K562 (cell line): ENCODE results near the gene OSBPL10. TPM values are rescaled to one million over a fixed set of nuclear protein-coding genes. Genes with fewer than 3 reads are reported as not detected.

Experiments used
- ATAC-seq: fragments of 200-7000 bp; cut with Tn5 transposase; 3 replicates; pipeline ENCODE4 v1.9.1; 2020; ENCODE audit warnings: moderate library complexity
- BruUV-seq: library from RNA; stranded (reverse); fragments of 400-500 nt; replicated peaks from 2 replicates; lab custom pipeline; 2021; lab: Mats Ljungman, UMichigan
- CTCF ChIA-PET: fragments of 300-600 bp; formaldehyde crosslinking; extraction: SDS; loops from one replicate; lab custom pipeline; 2021; ENCODE audit warnings: low intra/inter-chr PET ratio; lab: Yijun Ruan, JAX
- POLR2A ChIA-PET: fragments of 300-600, 350-650 bp; sonication (Branson Sonifier 250); formaldehyde crosslinking; extraction: SDS; loops from one replicate; lab custom pipeline; 2021; ENCODE audit warnings: antibody characterized with exemption, inconsistent platforms; lab: Yijun Ruan, JAX
- DNase-seq, 4 experiments: peaks; one replicate each; pipeline versions ENCODE4 v3.0.0 to v3.0.0-alpha.2; 2011 to 2018; ENCODE audit warnings: low spot score in 3 of 4, mixed read lengths in 3 of 4; ENCODE audit errors: extremely low read depth in 1 of 4
- FAIRE-seq: peaks from 2 replicates; lab custom pipeline; 2011; peaks lifted over from hg19 to GRCh38; lab: Jason Lieb, UNC
- H2AFZ ChIP-seq: 2 replicates; pipeline ENCODE4 v1.6.0; 2011; ENCODE audit warnings: low read depth, low read length, control low read depth, inconsistent platforms
- H3K27ac ChIP-seq: fragments of 200-600 bp; 3 replicates; pipeline ENCODE4 v1.8.0; 2011; ENCODE audit warnings: low read depth, mild to moderate bottlenecking, control low read depth, inconsistent platforms, low read length, moderate library complexity, mixed read lengths; ENCODE audit errors: extremely low read depth
- H3K27me3 ChIP-seq, 2 experiments: fragments of 300-600 bp in 1 of 2; 2 replicates in 1 of 2; 3 replicates in 1 of 2; pipeline versions ENCODE4 v1.6.0 to v1.8.0; 2011; ENCODE audit warnings: inconsistent platforms in 2 of 2, low read length in 2 of 2, mild to moderate bottlenecking in 1 of 2, mixed read lengths in 1 of 2, moderate library complexity in 1 of 2; ENCODE audit not compliant: control insufficient read depth in 2 of 2, insufficient read depth in 2 of 2
- H3K36me3 ChIP-seq: fragments of 300-600 bp; 3 replicates; pipeline ENCODE4 v1.8.0; 2011; ENCODE audit warnings: mild to moderate bottlenecking, low read length, inconsistent platforms; ENCODE audit not compliant: control insufficient read depth, insufficient read depth
- H3K4me1 ChIP-seq, 2 experiments: fragments of 200-600 bp in 1 of 2; replicated peaks in 1 of 2; 2 replicates in 1 of 2; 3 replicates in 1 of 2; pipeline versions ENCODE4 v1.5.1 to v1.8.0; 2011; ENCODE audit warnings: inconsistent platforms in 2 of 2, low read length in 2 of 2, mild to moderate bottlenecking in 1 of 2, mixed read lengths in 1 of 2, moderate library complexity in 1 of 2; ENCODE audit not compliant: control insufficient read depth in 2 of 2, insufficient read depth in 2 of 2
- H3K4me2 ChIP-seq: 2 replicates; pipeline ENCODE4 v1.6.1; 2011; ENCODE audit warnings: low read length, control low read depth, inconsistent platforms, mixed read lengths; ENCODE audit not compliant: insufficient read depth
- H3K4me3 ChIP-seq: fragments of 200-600 bp; sonication (generic), shearing (Covaris generic); 2 replicates; pipeline ENCODE4 v1.5.1; 2016; ENCODE audit warnings: control low read depth, inconsistent platforms
- H3K79me2 ChIP-seq: fragments of 200-600 bp; 3 replicates; pipeline ENCODE4 v1.8.0; 2011; ENCODE audit warnings: low read length, inconsistent platforms; ENCODE audit not compliant: control insufficient read depth, insufficient read depth
- H3K9ac ChIP-seq, 2 experiments: 2 replicates each; pipeline versions ENCODE4 v1.6.0 to v1.6.1; 2011; ENCODE audit warnings: low read depth in 2 of 2, low read length in 2 of 2, control low read depth in 1 of 2, inconsistent platforms in 1 of 2, mild to moderate bottlenecking in 1 of 2, mixed read lengths in 1 of 2; ENCODE audit not compliant: insufficient read depth in 1 of 2
- H3K9me1 ChIP-seq: one replicate; pipeline ENCODE4 v1.6.0; 2011; ENCODE audit warnings: inconsistent platforms, mild to moderate bottlenecking, low read length, moderate library complexity; ENCODE audit not compliant: control insufficient read depth, insufficient read depth
- H3K9me3 ChIP-seq: replicated peaks from 2 replicates; pipeline ENCODE4 v1.5.1; 2011; ENCODE audit warnings: low read depth, low read length, inconsistent platforms; ENCODE audit not compliant: control insufficient read depth, insufficient read depth
- H4K20me1 ChIP-seq: replicated peaks from 2 replicates; pipeline ENCODE4 v1.6.1; 2011; ENCODE audit warnings: low read length, inconsistent platforms, mixed read lengths; ENCODE audit not compliant: control insufficient read depth, insufficient read depth
- ASH1L ChIP-seq: fragments of 450-650 bp; IDR thresholded peaks from 2 replicates; pipeline ENCODE4 v1.6.1; 2018; ENCODE audit warnings: borderline replicate concordance, mild to moderate bottlenecking, low read depth; ENCODE audit not compliant: partially characterized antibody
- CBFA2T2 ChIP-seq: fragments of 450-650 bp; conservative IDR thresholded peaks from 2 replicates; pipeline ENCODE4 v1.6.1; 2017; ENCODE audit warnings: mild to moderate bottlenecking
- CHD1 ChIP-seq: fragments of 200-600 bp; sonication (generic); IDR thresholded peaks from one replicate; pipeline ENCODE4 v1.6.1; 2012; ENCODE audit warnings: mild to moderate bottlenecking, moderate library complexity, low read length, inconsistent platforms
- GTF3C2 ChIP-seq: IDR thresholded peaks from 3 replicates; pipeline ENCODE4 v1.6.1; 2011; ENCODE audit warnings: borderline replicate concordance, mild to moderate bottlenecking, moderate library complexity; ENCODE audit not compliant: insufficient read length; ENCODE audit errors: extremely low read depth
- MTA3 ChIP-seq: fragments of 450-650 bp; formaldehyde crosslinking; IDR thresholded peaks from 2 replicates; pipeline ENCODE4 v1.6.1; 2017; ENCODE audit warnings: mild to moderate bottlenecking, borderline replicate concordance
- NR2C2 ChIP-seq, 2 experiments: fragments of 200-800 bp in 1 of 2; sonication (Bioruptor generic) in 1 of 2; sonication (generic) in 1 of 2; formaldehyde crosslinking in 1 of 2; IDR thresholded peaks; 2 replicates each; pipeline versions ENCODE4 v1.6.1 to v1.8.0; 2016 to 2022; ENCODE audit warnings: mild to moderate bottlenecking in 1 of 2, missing compliant biosample characterization in 1 of 2, missing genetic modification characterization in 1 of 2, missing genetic modification reagents in 1 of 2
- PHB ChIP-seq: fragments of 250-450 bp; sonication (Bioruptor Pico); IDR thresholded peaks from 2 replicates; pipeline ENCODE4 v1.5.0; 2021
- POLR2AphosphoS2 ChIP-seq: IDR thresholded peaks from 2 replicates; pipeline ENCODE4 v1.6.1; 2012; ENCODE audit warnings: low read length, improper control_type of control experiment
- SIN3B ChIP-seq: fragments of 450-650 bp; IDR thresholded peaks from 2 replicates; pipeline ENCODE4 v1.6.1; 2017; ENCODE audit warnings: low read depth, mild to moderate bottlenecking, moderate library complexity
- SLC30A9 ChIP-seq: fragments of 250-450 bp; sonication (Bioruptor Pico); IDR thresholded peaks from 2 replicates; pipeline ENCODE4 v1.8.0; 2022; ENCODE audit warnings: mild to moderate bottlenecking, moderate library complexity
- SREBF1 ChIP-seq: fragments of 150-350 bp; IDR thresholded peaks from 2 replicates; pipeline ENCODE4 v1.6.1; 2014; ENCODE audit warnings: antibody characterized with exemption, low read depth, low read length, borderline replicate concordance
- STAT6 ChIP-seq: sonication (generic); formaldehyde crosslinking; IDR thresholded peaks from 2 replicates; pipeline ENCODE4 v1.8.1; 2023; ENCODE audit warnings: mild to moderate bottlenecking, missing genetic modification reagents
- TBL1XR1 ChIP-seq, 2 experiments: IDR thresholded peaks; 2 replicates each; pipeline ENCODE4 v1.6.1; 2012; ENCODE audit warnings: improper control_type of control experiment in 2 of 2, low read length in 2 of 2, mild to moderate bottlenecking in 1 of 2
- XRCC3 ChIP-seq: fragments of 450-650 bp; IDR thresholded peaks from 2 replicates; pipeline ENCODE4 v1.6.1; 2017; ENCODE audit warnings: mild to moderate bottlenecking, moderate library complexity
- ZNF24 ChIP-seq: fragments of 450-650 bp; IDR thresholded peaks from 2 replicates; pipeline ENCODE4 v1.6.1; 2016
- ZNF584 ChIP-seq: fragments of 200-800 bp; sonication (Bioruptor generic); IDR thresholded peaks from 2 replicates; pipeline ENCODE4 v1.6.1; 2016; ENCODE audit warnings: low read depth, mild to moderate bottlenecking, missing genetic modification characterization, missing compliant biosample characterization
- ZNF75A ChIP-seq: fragments of 450-650 bp; formaldehyde crosslinking; IDR thresholded peaks from 2 replicates; pipeline ENCODE4 v1.4.0; 2020; ENCODE audit warnings: mild to moderate bottlenecking
- WGBS: fragments of 100-300 bp; shearing (Covaris generic); methylation state at CpG from one replicate; pipeline ENCODE4 v1.1.6; 2016; ENCODE audit warnings: low coverage, mixed read lengths; ENCODE audit not compliant: insufficient coverage; ENCODE audit errors: missing lambda C conversion rate; 5-methylcytosine and 5-hydroxymethylcytosine counted together
- in situ Hi-C: fragments of 300-500 bp; cut with MboI; formaldehyde crosslinking; loops from 4 replicates; pipeline ENCODE4 v1.15.0; 2018; ENCODE audit warnings: inconsistent platforms, mixed read lengths
- intact Hi-C: fragments of 100-400 bp; cut with micrococcal nuclease; formaldehyde crosslinking; loops from 2 replicates; pipeline ENCODE4 v1.14.2; 2022
- polyA plus RNA-seq, 8 experiments: library from polyadenylated mRNA; depleted of rRNA in 4 of 8; stranded (reverse) in 5 of 8; unstranded in 3 of 8; fragments of >200 nt; fragmentation: Nextera tagmentation in 2 of 8; fragmentation: Illumina TruSeq in 1 of 8; extraction: Ambion mirVana in 2 of 8; extraction: Trizol in 1 of 8; gene quantifications; 2 replicates each; pipeline versions ENCODE4 v1.2.1 to v1.2.3, GENCODE V29; 2011 to 2014; ENCODE audit warnings: inconsistent platforms in 1 of 8, missing spikeins in 1 of 8
- total RNA-seq, 7 experiments: library from RNA; depleted of rRNA in 6 of 7; stranded (reverse); fragments of >200 nt in 6 of 7; fragmentation: Illumina TruSeq in 2 of 7; extraction: Trizol in 2 of 7; gene quantifications; 2 replicates each; pipeline versions ENCODE4 v1.2.1 to v1.2.3, GENCODE V29; 2011 to 2021; ENCODE audit warnings: low replicate concordance in 1 of 7

Gene OSBPL10
- total and polyA plus RNA-seq, 9 of the 15 experiments (the other 6 are each of a cell fraction or from before 2014, with no cell fraction given): 0.03 to 0.19 (median 0.14) TPM; not detected in 2

- no peak for TF ChIP-seq TBL1XR1 (IDR thresholded peaks at IDR 0.05; ENCODE audit: low read length in 2 of 2)
- TF ChIP-seq STAT6 (CRISPR knock-in tag): no peak
- no peak for TF ChIP-seq CHD1
- no peak for TF ChIP-seq ZNF75A (CRISPR knock-in tag)
- no peak for TF ChIP-seq PHB (CRISPR knock-in tag)
- TF ChIP-seq ZNF24: no peak
- no peak for TF ChIP-seq XRCC3
- TF ChIP-seq GTF3C2: no peak
- no peak for TF ChIP-seq SLC30A9
- TF ChIP-seq MTA3: no peak
- TF ChIP-seq SREBF1: no peak
- no peak for TF ChIP-seq NR2C2 (CRISPR knock-in tag; IDR thresholded peaks at IDR 0.05)
- TF ChIP-seq NR2C2 (tag; IDR thresholded peaks at IDR 0.05): no peak
- no peak for TF ChIP-seq ASH1L
- no peak for TF ChIP-seq SIN3B
- no peak for TF ChIP-seq ZNF584 (CRISPR knock-in tag)
- no peak for TF ChIP-seq POLR2AphosphoS2
- TF ChIP-seq CBFA2T2: no peak
- no peaks in the 10 kb centered on the region for H3K9me3 ChIP-seq
- in situ Hi-C loops (no loop called here), intact Hi-C loops (no loop called here)
- H3K4me1 ChIP-seq: no peaks in the 10 kb centered on the region
- no peaks in the 10 kb centered on the region for H4K20me1 ChIP-seq
- ChIA-PET POLR2A (no interaction called here), CTCF (no interaction called here)
- no peak for FAIRE-seq
- no peak overlapping the region for H3K27ac ChIP-seq
- no peak overlapping the region for H3K9ac ChIP-seq
- no TSS peak for BruUV-seq
- no peaks in the 10 kb centered on the region for H3K79me2 ChIP-seq
- H3K4me3 ChIP-seq: no peak overlapping the region
- peaks cover 3 to 12% of the 10 kb centered on the region in 2 experiments; a peak in 1 of 5 replicates for H3K27me3 ChIP-seq
- no peak for DNase-seq
- no peaks in the 10 kb centered on the region for H3K36me3 ChIP-seq
- no peaks in the 10 kb centered on the region for H3K9me1 ChIP-seq
- no peak for ATAC-seq
- WGBS: 0% methylated on average over 6 of the region's 6 CpGs
- no peak overlapping the region for H2AFZ ChIP-seq
- no peak overlapping the region for H3K4me2 ChIP-seq
These were observed 32.8 kb downstream of the OSBPL10 start for GRCh38 chr3:31948280-31948679.
